HEK293T (cell line): ENCODE data around the gene GAS2L2.

Experiments
- ARNT ChIP-seq: fragments of 450-650 bp; IDR thresholded peaks from 2 replicates; pipeline ENCODE4 v1.6.1; 2017; ENCODE audit warnings: mild to moderate bottlenecking
- ELF4 ChIP-seq: fragments of 450-650 bp; IDR thresholded peaks from 2 replicates; pipeline ENCODE4 v1.6.1; 2017; ENCODE audit warnings: antibody characterized with exemption
- FOXK2 ChIP-seq: fragments of 450-650 bp; IDR thresholded peaks from 2 replicates; pipeline ENCODE4 v1.6.1; 2016; ENCODE audit warnings: mild to moderate bottlenecking
- LEF1 ChIP-seq: fragments of 450-650 bp; IDR thresholded peaks from 2 replicates; pipeline ENCODE4 v1.6.1; 2017; ENCODE audit warnings: mild to moderate bottlenecking, borderline replicate concordance

DNA sequence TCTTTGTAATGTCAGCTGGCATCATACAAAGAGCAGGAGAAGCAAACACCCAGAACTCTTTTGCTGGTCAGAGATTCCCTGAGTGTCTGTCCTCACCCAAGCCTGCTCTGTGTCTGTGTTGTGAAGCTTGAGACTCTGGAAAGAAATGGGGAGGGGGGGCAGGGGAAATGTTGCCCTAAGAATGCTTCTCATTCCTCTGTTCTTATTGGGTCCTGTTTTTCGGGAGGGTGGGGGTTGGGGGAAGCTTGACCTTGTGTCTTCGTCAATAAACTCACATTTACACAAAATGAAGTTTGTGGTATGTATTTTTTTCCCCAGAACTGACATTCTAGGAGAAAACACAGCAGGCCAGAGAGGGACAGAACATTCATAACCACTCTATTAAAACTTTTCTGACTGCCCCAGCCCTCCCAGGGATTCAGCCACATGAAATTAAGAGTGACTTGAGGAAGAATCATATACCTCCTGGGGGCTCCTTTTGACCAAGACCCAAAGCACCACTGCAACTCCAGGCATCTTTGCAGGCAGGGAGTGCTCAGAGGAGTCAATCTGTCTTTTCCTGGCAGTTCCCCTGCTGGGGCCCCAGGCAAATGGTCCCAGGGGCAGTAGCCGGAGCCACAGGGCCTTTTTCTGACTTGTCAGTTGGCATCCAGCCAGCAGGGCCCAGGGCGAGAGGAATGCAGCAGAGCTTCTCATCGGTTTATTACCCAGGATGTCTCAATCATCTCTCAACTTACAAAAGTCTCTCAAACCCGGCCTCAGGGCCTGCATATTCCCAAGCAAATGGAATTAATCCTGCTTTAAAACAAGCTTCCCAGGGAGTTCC, 26.7 kb downstream of the GAS2L2 start:
- TF ChIP-seq ELF4 (no peak), LEF1 (no peak), ARNT (no peak), FOXK2 (no peak)
